HepG2 (cell line): Measurements from ENCODE around the gene TGFBI. TPM values are rescaled to one million over a fixed set of nuclear protein-coding genes. Genes with fewer than 3 reads are reported as not detected.
A peak's percentile ranks its signal among the peaks of the same experiment; 100 is the strongest.

ENCODE experiments used
- ARNT2 ChIP-seq: sonication (generic); formaldehyde crosslinking; IDR thresholded peaks from 2 replicates; pipeline ENCODE4 v1.8.0; 2022; ENCODE audit warnings: mild to moderate bottlenecking, low read depth, missing genetic modification reagents, moderate library complexity
- ATF1 ChIP-seq: IDR thresholded peaks from 2 replicates; pipeline ENCODE4 v1.6.1; 2016; ENCODE audit warnings: mild to moderate bottlenecking, control low read depth
- ATM ChIP-seq: fragments of 450-650 bp; IDR thresholded peaks from 2 replicates; pipeline ENCODE4 v1.7.1; 2017; ENCODE audit warnings: mild to moderate bottlenecking, borderline replicate concordance
- BRD4 ChIP-seq: sonication (generic); formaldehyde crosslinking; IDR thresholded peaks from 2 replicates; pipeline ENCODE4 v1.4.0; 2020; ENCODE audit warnings: missing genetic modification reagents
- CREM ChIP-seq, 2 experiments: sonication (generic) in 1 of 2; formaldehyde crosslinking in 1 of 2; IDR thresholded peaks; 2 replicates each; pipeline versions ENCODE4 v1.4.0 to v1.6.1; 2016 to 2020; ENCODE audit warnings: antibody characterized with exemption in 1 of 2, mild to moderate bottlenecking in 1 of 2, missing genetic modification reagents in 1 of 2
- ELF1 ChIP-seq: sonication (generic); formaldehyde crosslinking; IDR thresholded peaks from 2 replicates; pipeline ENCODE4 v1.4.0; 2020; ENCODE audit warnings: missing genetic modification reagents
- EP300 ChIP-seq, 3 experiments: sonication (generic) in 1 of 3; formaldehyde crosslinking in 1 of 3; IDR thresholded peaks; 2 replicates each; pipeline versions ENCODE4 v1.5.1 to v1.6.1; 2011 to 2020; ENCODE audit warnings: low read depth in 2 of 3, low read length in 2 of 3, borderline replicate concordance in 1 of 3, improper control_type of control experiment in 1 of 3, mild to moderate bottlenecking in 1 of 3, missing genetic modification reagents in 1 of 3, moderate library complexity in 1 of 3
- HDAC1 ChIP-seq: sonication (generic); formaldehyde crosslinking; IDR thresholded peaks from 2 replicates; pipeline ENCODE4 v1.5.1; 2020; ENCODE audit warnings: mild to moderate bottlenecking, missing genetic modification reagents
- HNF4G ChIP-seq, 2 experiments: sonication (generic) in 1 of 2; formaldehyde crosslinking in 1 of 2; IDR thresholded peaks; 2 replicates each; pipeline versions ENCODE4 v1.4.0 to v1.6.1; 2011 to 2020; ENCODE audit warnings: borderline replicate concordance in 2 of 2, low read depth in 2 of 2, mild to moderate bottlenecking in 2 of 2, low read length in 1 of 2, missing genetic modification reagents in 1 of 2, moderate library complexity in 1 of 2
- KDM2A ChIP-seq: sonication (generic); formaldehyde crosslinking; IDR thresholded peaks from 2 replicates; pipeline ENCODE4 v1.4.0; 2020; ENCODE audit warnings: low read depth, missing genetic modification reagents, borderline replicate concordance
- RBAK ChIP-seq: sonication (generic); formaldehyde crosslinking; IDR thresholded peaks from 2 replicates; pipeline ENCODE4 v1.5.1; 2020; ENCODE audit warnings: mild to moderate bottlenecking, missing genetic modification reagents
- REL ChIP-seq: sonication (generic); formaldehyde crosslinking; conservative IDR thresholded peaks from 2 replicates; pipeline ENCODE4 v1.8.0; 2022; ENCODE audit warnings: mild to moderate bottlenecking, missing genetic modification reagents, moderate library complexity
- RFX5 ChIP-seq: IDR thresholded peaks from 2 replicates; pipeline ENCODE4 v1.6.1; 2011; ENCODE audit warnings: low read depth, low read length, improper control_type of control experiment
- SIN3B ChIP-seq: fragments of 150-350 bp; IDR thresholded peaks from 2 replicates; pipeline ENCODE4 v1.6.1; 2014; ENCODE audit warnings: low read length
- SMARCE1 ChIP-seq: fragments of 450-650 bp; IDR thresholded peaks from 2 replicates; pipeline ENCODE4 v1.6.1; 2017; ENCODE audit warnings: borderline replicate concordance
- SRF ChIP-seq: IDR thresholded peaks from 2 replicates; pipeline ENCODE4 v1.6.1; 2011; ENCODE audit warnings: mild to moderate bottlenecking, low read depth, low read length, moderate library complexity
- TCF12 ChIP-seq, 2 experiments: fragments of 450-650 bp in 1 of 2; sonication (generic) in 1 of 2; formaldehyde crosslinking in 1 of 2; IDR thresholded peaks; 2 replicates each; pipeline versions ENCODE4 v1.6.1 to v1.8.0; 2017 to 2022; ENCODE audit warnings: antibody characterized with exemption in 1 of 2, mild to moderate bottlenecking in 1 of 2, missing genetic modification reagents in 1 of 2, moderate library complexity in 1 of 2
- ZGPAT ChIP-seq: IDR thresholded peaks from 2 replicates; pipeline ENCODE4 v1.6.1; 2016; ENCODE audit warnings: mild to moderate bottlenecking
- ZNF121 ChIP-seq: sonication (generic); formaldehyde crosslinking; IDR thresholded peaks from 2 replicates; pipeline ENCODE4 v1.5.0; 2020; ENCODE audit warnings: mild to moderate bottlenecking, missing genetic modification reagents
- ZNF143 ChIP-seq: sonication (generic); formaldehyde crosslinking; IDR thresholded peaks from 2 replicates; pipeline ENCODE4 v1.4.0; 2020; ENCODE audit warnings: missing genetic modification reagents
- ZNF510 ChIP-seq: sonication (generic); formaldehyde crosslinking; IDR thresholded peaks from 2 replicates; pipeline ENCODE4 v1.4.0; 2020; ENCODE audit warnings: low read depth, mild to moderate bottlenecking, missing genetic modification reagents
- ZNF777 ChIP-seq: sonication (generic); formaldehyde crosslinking; IDR thresholded peaks from 2 replicates; pipeline ENCODE4 v1.4.0; 2020; ENCODE audit warnings: missing genetic modification reagents
- ZNF883 ChIP-seq: sonication (generic); formaldehyde crosslinking; IDR thresholded peaks from 2 replicates; pipeline ENCODE4 v1.5.1; 2020; ENCODE audit warnings: mild to moderate bottlenecking, missing genetic modification reagents; ENCODE audit errors: not compliant biosample characterization
- polyA plus RNA-seq, 8 experiments: library from polyadenylated mRNA; depleted of rRNA in 3 of 8; stranded (reverse) in 7 of 8; unstranded in 1 of 8; fragments of >200 nt; fragmentation: Illumina TruSeq in 4 of 8; extraction: Trizol in 4 of 8; gene quantifications; 2 replicates each; pipeline versions ENCODE4 v1.2.1 to v1.2.3, GENCODE V29; 2011 to 2016; ENCODE audit warnings: low read depth in 4 of 8, missing spikeins in 1 of 8, mixed read lengths in 1 of 8; ENCODE audit not compliant: insufficient read depth in 1 of 8
- total RNA-seq, 5 experiments: library from RNA; depleted of rRNA; stranded (reverse); fragments of >200 nt; fragmentation: Illumina TruSeq; extraction: Trizol; gene quantifications; 2 replicates each; pipeline ENCODE4 v1.2.3, GENCODE V29; 2016; ENCODE audit warnings: low read depth in 1 of 5
- TF ChIP-seq, protein P1 (sequence below): sonication (generic); formaldehyde crosslinking; conservative IDR thresholded peaks from 2 replicates; pipeline ENCODE4 v1.8.0; 2022; ENCODE audit warnings: mild to moderate bottlenecking, moderate library complexity, missing genetic modification reagents
- TF ChIP-seq, protein P2 (sequence below): sonication (generic); formaldehyde crosslinking; IDR thresholded peaks from 2 replicates; pipeline ENCODE4 v1.8.1; 2023; ENCODE audit warnings: mild to moderate bottlenecking, moderate library complexity, missing genetic modification reagents

TGFBI gene
- total and polyA plus RNA-seq, 2 of the 13 experiments (the other 11 are each of a cell fraction or from before 2014, with no cell fraction given): 275 to 457 TPM

GRCh38 chr5:136053336-136054141 is 24.8 kb downstream of the TGFBI start (continued):
- TF ChIP-seq SIN3B (no peak), ATM (no peak), ZNF777 (CRISPR knock-in tag) (no peak), REL (CRISPR knock-in tag) (no peak), SRF (peak; percentile 15; the same call in 1 of the 2 replicates), ZNF883 (CRISPR knock-in tag) (no peak), RBAK (0 out of 2 replicates have a peak, but pooled peaks have one; percentile 56), ELF1 (CRISPR knock-in tag) (peak; percentile 63; the same call in 1 of the 2 replicates), HDAC1 (CRISPR knock-in tag) (peak; percentile 93), RFX5 (peak; percentile 46; the same call in 1 of the 2 replicates), ZNF121 (peak; percentile 82), ATF1 (CRISPR knock-in tag) (peak; percentile 71), ZNF143 (no peak), ARNT2 (CRISPR knock-in tag) (peak; percentile 16; the same call in 1 of the 2 replicates), KDM2A (CRISPR knock-in tag) (peak; percentile 79; the same call in 1 of the 2 replicates), SMARCE1 (no peak), BRD4 (CRISPR knock-in tag) (peak; percentile 71; the same call in 1 of the 2 replicates), HNF4G (IDR thresholded peaks at IDR 0.05; ENCODE audit: borderline replicate concordance, low read depth, low read length) (peak; percentile 84), HNF4G (CRISPR knock-in tag; IDR thresholded peaks at IDR 0.05; ENCODE audit: borderline replicate concordance, low read depth) (peak; percentile 93), ZNF510 (CRISPR knock-in tag) (no peak), CREM (IDR thresholded peaks at IDR 0.05) (peak; percentile 92), CREM (CRISPR knock-in tag; IDR thresholded peaks at IDR 0.05) (no peak), ZGPAT (peak; percentile 97), TCF12 (IDR thresholded peaks at IDR 0.05) (no peak), TCF12 (CRISPR knock-in tag; IDR thresholded peaks at IDR 0.05) (peak; percentile 75; the same call in 1 of the 2 replicates), EP300 (IDR thresholded peaks at IDR 0.05; ENCODE audit: low read depth in 2 of 2, low read length in 2 of 2) (peak; percentile 91 to 98), EP300 (CRISPR knock-in tag; IDR thresholded peaks at IDR 0.05; ENCODE audit: borderline replicate concordance) (peak; percentile 98)
- TF ChIP-seq, protein P1, sequence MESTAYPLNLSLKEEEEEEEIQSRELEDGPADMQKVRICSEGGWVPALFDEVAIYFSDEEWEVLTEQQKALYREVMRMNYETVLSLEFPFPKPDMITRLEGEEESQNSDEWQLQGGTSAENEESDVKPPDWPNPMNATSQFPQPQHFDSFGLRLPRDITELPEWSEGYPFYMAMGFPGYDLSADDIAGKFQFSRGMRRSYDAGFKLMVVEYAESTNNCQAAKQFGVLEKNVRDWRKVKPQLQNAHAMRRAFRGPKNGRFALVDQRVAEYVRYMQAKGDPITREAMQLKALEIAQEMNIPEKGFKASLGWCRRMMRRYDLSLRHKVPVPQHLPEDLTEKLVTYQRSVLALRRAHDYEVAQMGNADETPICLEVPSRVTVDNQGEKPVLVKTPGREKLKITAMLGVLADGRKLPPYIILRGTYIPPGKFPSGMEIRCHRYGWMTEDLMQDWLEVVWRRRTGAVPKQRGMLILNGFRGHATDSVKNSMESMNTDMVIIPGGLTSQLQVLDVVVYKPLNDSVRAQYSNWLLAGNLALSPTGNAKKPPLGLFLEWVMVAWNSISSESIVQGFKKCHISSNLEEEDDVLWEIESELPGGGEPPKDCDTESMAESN: 0 out of 2 replicates have a peak, but pooled peaks have one; percentile 71
- TF ChIP-seq, protein P2, sequence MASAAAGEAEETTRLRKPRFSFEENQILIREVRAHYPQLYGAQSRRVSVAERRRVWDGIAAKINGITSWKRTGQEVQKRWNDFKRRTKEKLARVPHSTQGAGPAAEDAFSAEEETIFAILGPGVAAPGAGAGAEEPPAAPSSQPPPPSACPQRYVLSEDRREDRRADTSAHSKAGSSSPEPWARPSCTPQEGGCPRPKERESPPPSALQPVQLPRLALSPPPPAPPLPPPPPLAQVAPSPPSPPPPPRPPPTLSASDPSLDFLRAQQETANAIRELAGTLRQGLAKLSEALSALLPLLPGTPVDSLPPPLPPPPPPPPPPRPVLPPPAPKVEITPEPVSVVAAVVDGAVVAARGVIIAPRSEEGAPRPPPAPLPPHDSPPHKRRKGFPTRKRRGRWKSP: peak; percentile 92
